Activated CD4-positive, alpha-beta memory T cell treated with anti-CD3 and anti-CD28 coated beads, Interleukin-2, amount 10 ng/mL, durations not matched to agents 7 days and 5 days (primary cell): Measurements from ENCODE around the gene ITGA1. TPM values are rescaled to one million over a fixed set of nuclear protein-coding genes. Genes with fewer than 3 reads are reported as not detected.

Experiments used
- CTCF ChIA-PET: fragments of 350-600 bp; sonication (Branson Sonifier 250); formaldehyde crosslinking; loops from one replicate; lab custom pipeline; 2021; ENCODE audit warnings: antibody characterized with exemption, inconsistent platforms; lab: Charles Lee
- POLR2A ChIA-PET: fragments of 350-600 bp; sonication (Branson Sonifier 250); formaldehyde crosslinking; loops from one replicate; lab custom pipeline; 2021; ENCODE audit warnings: antibody characterized with exemption; lab: Charles Lee
- DNase-seq: peaks from one replicate; pipeline ENCODE4 v3.0.0-alpha.2; 2020
- H3K27ac Mint-ChIP-seq: one replicate; pipeline ENCODE4 v1.8.0; 2021; ENCODE audit warnings: mild to moderate bottlenecking, mixed read lengths
- H3K27me3 Mint-ChIP-seq: one replicate; pipeline ENCODE4 v1.8.0; 2021; ENCODE audit warnings: mixed read lengths
- H3K36me3 Mint-ChIP-seq: one replicate; pipeline ENCODE4 v1.8.0; 2021; ENCODE audit warnings: low read depth, mixed read lengths
- H3K4me1 Mint-ChIP-seq: one replicate; pipeline ENCODE4 v1.8.0; 2021; ENCODE audit warnings: mixed read lengths
- H3K4me3 Mint-ChIP-seq: one replicate; pipeline ENCODE4 v1.8.0; 2021; ENCODE audit warnings: mild to moderate bottlenecking, mixed read lengths
- H3K9me3 Mint-ChIP-seq: one replicate; pipeline ENCODE4 v1.8.0; 2021; ENCODE audit warnings: mixed read lengths
- total RNA-seq, 2 experiments: library from RNA; stranded (reverse); gene quantifications; one replicate each; pipeline ENCODE4 v1.2.3, GENCODE V29; 2021

ITGA1 gene
- total RNA-seq, 2 experiments from 2014 or later = 4.9 to 8.0 TPM

DNA sequence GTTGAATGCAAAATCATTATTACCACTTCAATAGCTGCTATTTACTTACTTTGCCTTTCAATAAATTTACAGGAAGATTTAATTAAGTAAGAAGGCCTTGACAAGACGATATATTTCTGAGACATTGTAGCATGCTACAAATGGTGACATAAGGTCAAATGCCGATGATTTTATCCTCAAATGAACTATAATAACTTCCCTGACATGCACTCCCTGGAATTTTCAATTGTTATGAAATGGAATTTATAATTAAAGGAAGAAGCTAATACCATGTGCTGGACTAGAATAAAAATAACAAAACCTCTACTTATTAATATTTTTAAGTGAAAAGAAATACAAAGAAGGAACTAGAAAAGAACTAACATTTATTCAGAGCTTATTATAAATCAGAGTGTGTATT lies 30.2 kb upstream of the ITGA1 start:
- ChIA-PET POLR2A (interaction anchor here (1.2 kb wide), 1 partner anchor 18 kb away, joined by 3 read pairs; no protein-coding TSS in a partner anchor), CTCF (interaction anchor here (0.7 to 0.8 kb wide), 2 partner anchors 42 to 65 kb away, joined by 3 read pairs; no protein-coding TSS in a partner anchor)
- H3K36me3 Mint-ChIP-seq = peaks cover 4% of the 10 kb centered on the region
- no peak overlapping the region for H3K27ac Mint-ChIP-seq
- peaks cover 5% of the 10 kb centered on the region for H3K27me3 Mint-ChIP-seq
- H3K9me3 Mint-ChIP-seq = no peaks in the 10 kb centered on the region
- no peak for DNase-seq
- no peak overlapping the region for H3K4me3 Mint-ChIP-seq
- H3K4me1 Mint-ChIP-seq = no peaks in the 10 kb centered on the region

DNA sequence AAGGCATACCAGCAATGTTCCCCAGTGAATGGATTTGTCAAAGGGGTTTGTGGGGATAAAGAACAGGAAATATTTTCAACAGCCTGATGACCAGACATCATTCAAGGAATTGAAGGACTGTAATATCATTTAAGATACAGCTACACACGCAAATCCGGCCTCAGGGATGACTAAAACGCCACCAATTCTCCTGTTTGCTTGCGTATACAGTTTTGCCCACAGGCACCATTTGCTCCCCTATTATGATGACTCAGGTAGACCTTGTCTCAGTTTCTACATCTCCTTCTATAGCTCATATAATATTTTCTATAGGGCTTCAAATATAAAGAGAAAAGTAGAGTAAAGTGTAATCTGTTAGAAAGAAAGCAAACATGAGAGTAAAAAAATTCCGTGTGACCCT lies 29.7 kb upstream of the ITGA1 start:
- no peaks in the 10 kb centered on the region for H3K9me3 Mint-ChIP-seq
- no peak overlapping the region for H3K27ac Mint-ChIP-seq
- peaks cover 4% of the 10 kb centered on the region for H3K36me3 Mint-ChIP-seq
- peaks cover 5% of the 10 kb centered on the region for H3K27me3 Mint-ChIP-seq
- POLR2A ChIA-PET = interaction anchor here (1.2 kb wide), 1 partner anchor 17 kb away, joined by 3 read pairs; no protein-coding TSS in a partner anchor
- no peak for DNase-seq
- H3K4me1 Mint-ChIP-seq = no peaks in the 10 kb centered on the region
- no peak overlapping the region for H3K4me3 Mint-ChIP-seq
- CTCF ChIA-PET = interaction anchor here (0.7 to 0.8 kb wide), 2 partner anchors 41 to 65 kb away, joined by 3 read pairs; no protein-coding TSS in a partner anchor

DNA sequence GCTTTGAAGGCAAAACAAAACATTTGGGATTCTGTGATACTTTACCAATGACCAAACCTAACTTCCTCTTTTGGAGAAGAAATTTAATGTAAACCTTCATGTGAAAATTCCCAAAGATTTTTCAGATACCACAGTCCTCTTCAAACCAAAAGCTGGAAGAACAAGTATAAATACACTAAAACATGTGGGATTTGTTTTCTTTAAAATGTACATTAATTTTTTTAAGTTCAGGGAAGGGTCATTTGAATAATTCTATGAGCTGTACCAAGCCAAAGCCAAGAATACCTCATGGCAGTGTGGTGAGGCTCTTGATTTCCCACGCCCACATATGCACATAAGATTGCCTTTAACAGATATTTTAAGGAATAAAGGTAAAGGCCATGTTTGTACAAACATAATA lies 28.4 kb upstream of the ITGA1 start:
- no peak for DNase-seq
- H3K27me3 Mint-ChIP-seq = no peaks in the 10 kb centered on the region
- no peaks in the 10 kb centered on the region for H3K4me1 Mint-ChIP-seq
- ChIA-PET POLR2A (no interaction called here), CTCF (interaction anchor here (1.1 to 1.2 kb wide), 2 partner anchors 17 to 95 kb away, joined by 3 to 5 read pairs; no protein-coding TSS in a partner anchor)
- H3K36me3 Mint-ChIP-seq = peaks cover 4% of the 10 kb centered on the region
- H3K9me3 Mint-ChIP-seq = no peaks in the 10 kb centered on the region
- H3K27ac Mint-ChIP-seq = no peak overlapping the region
- no peak overlapping the region for H3K4me3 Mint-ChIP-seq

DNA sequence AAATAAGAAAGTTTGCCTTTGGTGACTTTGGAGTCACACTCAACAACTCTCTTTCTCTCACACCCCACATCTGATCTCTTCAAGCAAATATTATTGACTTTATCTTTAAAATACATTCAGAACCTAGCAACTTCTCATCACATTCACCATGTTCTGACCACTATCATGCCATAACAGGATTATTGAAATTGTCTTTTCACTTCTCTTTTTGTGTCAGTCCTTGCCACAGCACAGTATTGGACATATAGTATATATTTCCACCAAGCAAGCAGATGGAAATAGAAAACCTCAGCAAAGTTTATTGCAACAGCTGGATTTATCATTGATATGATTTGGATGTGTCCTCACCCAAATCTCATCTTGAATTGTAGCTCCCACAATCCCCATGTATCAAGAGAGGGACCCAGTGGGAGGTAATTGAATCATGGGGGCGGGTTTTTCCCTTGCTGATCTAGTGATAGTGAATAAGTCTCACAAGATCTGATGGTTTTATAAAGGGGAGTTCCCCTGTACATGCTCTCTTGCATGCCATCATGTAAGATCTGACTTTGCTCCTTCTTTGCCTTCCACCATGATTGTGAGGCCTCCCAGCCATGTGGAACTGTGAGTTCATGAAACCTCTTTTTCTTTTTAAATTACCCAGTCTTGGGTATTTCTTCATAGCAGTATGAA lies 26.9 kb upstream of the ITGA1 start:
- Mint-ChIP-seq H3K4me3 (no peak overlapping the region), H3K4me1 (no peaks in the 10 kb centered on the region), H3K27me3 (no peaks in the 10 kb centered on the region), H3K36me3 (peaks cover 4% of the 10 kb centered on the region), H3K9me3 (peaks cover 2% of the 10 kb centered on the region), H3K27ac (no peak overlapping the region)
- POLR2A ChIA-PET = no interaction called here
- DNase-seq = no peak
- CTCF ChIA-PET = no interaction called here

DNA sequence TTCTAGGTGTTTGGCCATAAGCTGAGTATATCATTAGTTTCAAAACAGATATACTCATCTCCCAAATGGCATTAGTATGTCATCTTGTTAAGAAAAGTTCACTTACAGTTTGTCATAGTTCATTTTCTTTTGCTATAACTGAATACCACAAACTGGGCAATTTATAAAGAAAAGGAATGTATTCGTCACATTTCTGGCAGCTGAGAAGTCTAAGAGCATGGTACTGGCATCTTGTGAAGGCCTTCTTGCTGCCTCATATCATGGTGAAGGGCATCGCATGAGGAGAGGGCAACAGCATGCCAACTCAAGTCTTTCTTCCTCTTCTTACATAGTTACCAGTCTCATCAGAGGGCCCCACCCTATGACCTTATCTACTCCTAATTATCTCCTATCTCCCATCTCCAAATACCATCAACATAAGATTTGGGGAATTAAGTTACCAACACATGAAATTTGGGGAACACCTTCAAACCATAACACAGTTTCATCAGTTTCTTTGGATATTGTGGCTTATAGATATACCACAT lies 20.4 kb upstream of the ITGA1 start:
- Mint-ChIP-seq H3K36me3 (peaks cover 3% of the 10 kb centered on the region), H3K27ac (no peak overlapping the region), H3K4me3 (no peak overlapping the region), H3K9me3 (peaks cover 2% of the 10 kb centered on the region), H3K4me1 (peaks cover 39% of the 10 kb centered on the region), H3K27me3 (no peaks in the 10 kb centered on the region)
- POLR2A ChIA-PET = no interaction called here
- DNase-seq = no peak
- CTCF ChIA-PET = no interaction called here

DNA sequence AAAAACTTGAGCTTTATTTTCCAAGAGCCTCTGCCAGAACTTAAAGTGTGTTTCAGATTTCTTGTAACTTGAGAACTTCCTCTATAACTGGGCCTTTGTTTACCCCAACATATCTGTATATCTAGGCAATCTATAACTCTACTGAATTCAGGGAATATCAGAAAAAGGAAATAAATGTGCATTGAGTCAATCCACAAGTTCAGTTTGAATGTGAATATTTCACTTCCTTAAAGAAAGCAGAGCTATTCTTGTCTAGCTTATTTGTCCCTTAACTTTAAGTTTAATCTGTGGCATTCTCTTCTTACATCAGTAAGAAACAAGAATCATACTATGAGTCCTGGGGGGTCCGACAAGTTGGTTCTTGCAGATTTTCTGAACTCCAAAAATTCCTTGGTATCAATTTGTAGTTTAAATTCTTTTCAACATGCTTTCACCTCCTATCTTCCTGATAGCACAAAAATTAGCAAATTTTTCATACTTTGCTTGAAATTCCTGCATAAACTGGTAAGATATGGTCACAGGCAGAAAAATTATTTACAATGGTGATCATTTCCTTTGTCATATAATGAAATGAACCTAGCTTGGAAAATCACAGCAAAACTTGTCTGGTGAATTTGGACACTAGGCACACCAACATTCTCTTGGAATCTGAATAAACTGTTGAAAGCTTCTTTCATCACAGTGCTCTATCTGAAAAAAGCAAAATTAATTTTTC lies 19.8 kb upstream of the ITGA1 start:
- no peak overlapping the region for H3K4me3 Mint-ChIP-seq
- no peak for DNase-seq
- ChIA-PET CTCF (no interaction called here), POLR2A (no interaction called here)
- peaks cover 7% of the 10 kb centered on the region for H3K36me3 Mint-ChIP-seq
- no peak overlapping the region for H3K27ac Mint-ChIP-seq
- peaks cover 2% of the 10 kb centered on the region for H3K9me3 Mint-ChIP-seq
- H3K4me1 Mint-ChIP-seq = peaks cover 46% of the 10 kb centered on the region
- peaks cover 4% of the 10 kb centered on the region for H3K27me3 Mint-ChIP-seq

DNA sequence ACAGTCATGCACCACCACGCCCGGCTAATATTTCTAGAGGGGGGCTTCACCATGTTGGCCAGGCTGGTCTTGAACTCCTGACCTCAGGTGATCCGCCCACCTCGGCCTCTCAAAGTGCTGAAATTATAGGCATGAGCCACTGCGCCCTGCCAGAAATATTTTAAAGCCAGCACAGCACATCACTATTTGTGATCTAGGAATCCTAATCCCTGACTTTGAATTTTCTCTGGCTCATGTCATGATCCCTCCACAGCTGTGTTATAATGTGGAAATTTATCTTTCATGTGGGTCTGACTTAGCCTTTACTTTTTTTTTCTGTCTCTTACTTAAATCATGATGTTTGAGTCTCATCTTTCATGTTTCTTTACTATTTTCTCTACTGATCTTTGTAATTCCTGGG lies 18.7 kb upstream of the ITGA1 start:
- POLR2A ChIA-PET = no interaction called here
- CTCF ChIA-PET = no interaction called here
- no peak for DNase-seq
- H3K9me3 Mint-ChIP-seq = peaks cover 2% of the 10 kb centered on the region
- peaks cover 8% of the 10 kb centered on the region for H3K36me3 Mint-ChIP-seq
- H3K4me1 Mint-ChIP-seq = peaks cover 54% of the 10 kb centered on the region
- H3K4me3 Mint-ChIP-seq = no peak overlapping the region
- no peak overlapping the region for H3K27ac Mint-ChIP-seq
- H3K27me3 Mint-ChIP-seq = peaks cover 8% of the 10 kb centered on the region

DNA sequence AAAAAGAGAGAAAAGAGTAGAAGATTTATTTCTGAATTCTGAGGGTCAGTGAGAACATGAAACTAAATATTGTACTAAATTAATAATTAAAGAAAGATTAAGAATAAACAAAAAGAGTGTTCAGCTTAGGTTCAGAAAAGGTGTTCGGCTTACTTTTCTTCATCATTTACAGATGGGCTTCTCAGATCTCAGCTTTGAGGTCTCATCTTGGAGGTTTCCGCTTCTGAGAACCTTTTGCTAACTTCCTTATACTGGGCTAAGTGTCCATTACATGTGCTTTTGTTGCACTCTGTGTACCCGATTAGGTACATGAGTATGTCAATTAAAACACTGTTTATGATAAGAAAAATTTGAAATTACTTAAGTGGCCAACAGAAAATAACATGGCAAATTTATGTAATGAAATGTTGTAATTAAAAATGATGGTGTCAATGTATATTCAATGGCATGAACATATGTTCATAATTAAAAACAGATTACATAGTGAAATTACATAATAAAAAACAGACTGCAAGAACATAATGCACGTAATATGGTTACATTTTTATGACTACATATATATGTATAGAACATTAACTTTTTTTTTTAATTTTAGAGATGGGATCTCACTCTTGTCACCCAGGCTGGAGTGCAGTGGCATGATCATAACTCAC lies 17.3 kb upstream of the ITGA1 start:
- no peaks in the 10 kb centered on the region for H3K9me3 Mint-ChIP-seq
- ChIA-PET POLR2A (no interaction called here), CTCF (no interaction called here)
- peaks cover 13% of the 10 kb centered on the region for H3K27me3 Mint-ChIP-seq
- H3K27ac Mint-ChIP-seq = no peak overlapping the region
- H3K36me3 Mint-ChIP-seq = peaks cover 8% of the 10 kb centered on the region
- DNase-seq = no peak
- peaks cover 62% of the 10 kb centered on the region for H3K4me1 Mint-ChIP-seq
- no peak overlapping the region for H3K4me3 Mint-ChIP-seq

DNA sequence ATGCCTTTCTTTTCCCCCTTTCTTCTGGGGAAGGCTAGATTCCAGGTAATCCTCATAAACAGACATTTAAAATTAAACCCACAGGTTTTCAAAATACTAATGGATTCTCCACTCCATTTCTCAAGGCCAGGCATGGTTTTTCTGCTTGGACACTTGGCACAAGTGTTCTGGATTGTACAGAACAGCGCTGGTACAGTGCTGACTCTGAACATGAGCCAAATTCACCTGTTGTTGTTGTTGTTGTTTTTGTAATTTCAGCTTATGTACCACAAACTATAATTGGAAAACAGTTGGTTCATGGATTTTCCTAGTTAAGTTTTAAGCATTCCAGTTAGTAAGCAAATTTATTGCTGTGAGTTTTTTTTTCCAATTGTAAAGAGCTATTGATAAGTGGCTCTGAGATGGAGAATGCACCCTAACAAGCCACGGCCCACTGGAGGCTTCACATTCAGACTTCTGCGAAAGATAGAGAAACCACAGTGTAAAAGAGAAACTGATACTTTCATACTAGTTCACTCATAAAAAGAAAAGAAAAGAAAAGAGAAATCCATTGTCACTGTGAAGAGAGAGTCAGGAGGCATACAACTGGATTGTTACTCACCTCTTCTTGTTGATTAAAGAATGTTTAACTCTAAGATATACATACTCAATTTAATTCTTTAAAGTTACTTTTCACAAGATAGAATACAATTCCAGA lies 16.2 kb upstream of the ITGA1 start:
- H3K36me3 Mint-ChIP-seq = peaks cover 8% of the 10 kb centered on the region
- H3K9me3 Mint-ChIP-seq = no peaks in the 10 kb centered on the region
- ChIA-PET POLR2A (interaction anchor here (0.6 to 1.0 kb wide), 4 partner anchors 16 to 29 kb away, joined by 3 to 6 read pairs (median 4); partner anchors contain the start of genes ITGA1 and PELO), CTCF (no interaction called here)
- H3K27me3 Mint-ChIP-seq = peaks cover 14% of the 10 kb centered on the region
- peak overlapping the region; percentile 33 for H3K4me3 Mint-ChIP-seq
- peak overlapping the region; percentile 67 for H3K27ac Mint-ChIP-seq
- peak; percentile 66 for DNase-seq
- H3K4me1 Mint-ChIP-seq = peaks cover 72% of the 10 kb centered on the region

DNA sequence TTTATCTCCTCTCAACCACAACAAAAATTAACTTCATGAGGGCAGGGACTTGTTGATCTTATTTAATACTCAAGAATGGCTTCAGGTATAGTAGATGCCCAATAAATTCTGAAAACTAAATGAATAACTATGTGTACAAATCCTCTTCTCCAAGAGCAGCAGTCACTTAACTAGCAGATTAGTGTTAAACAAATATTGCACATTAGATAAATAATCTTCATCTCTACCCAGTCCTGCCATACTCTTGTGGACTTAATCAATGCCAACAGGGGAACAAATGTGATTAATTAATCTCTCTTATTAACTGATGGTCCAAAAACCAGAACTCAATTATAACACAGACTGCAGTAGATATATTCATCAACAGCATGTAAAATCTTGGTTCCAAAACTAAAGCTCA lies 15.0 kb upstream of the ITGA1 start:
- Mint-ChIP-seq H3K27me3 (peaks cover 14% of the 10 kb centered on the region), H3K4me1 (peaks cover 66% of the 10 kb centered on the region), H3K4me3 (no peak overlapping the region), H3K36me3 (peaks cover 8% of the 10 kb centered on the region), H3K27ac (no peak overlapping the region), H3K9me3 (no peaks in the 10 kb centered on the region)
- CTCF ChIA-PET = interaction anchor here (0.8 kb wide), 1 partner anchor 27 kb away, joined by 3 read pairs; no protein-coding TSS in a partner anchor
- POLR2A ChIA-PET = no interaction called here
- no peak for DNase-seq

DNA sequence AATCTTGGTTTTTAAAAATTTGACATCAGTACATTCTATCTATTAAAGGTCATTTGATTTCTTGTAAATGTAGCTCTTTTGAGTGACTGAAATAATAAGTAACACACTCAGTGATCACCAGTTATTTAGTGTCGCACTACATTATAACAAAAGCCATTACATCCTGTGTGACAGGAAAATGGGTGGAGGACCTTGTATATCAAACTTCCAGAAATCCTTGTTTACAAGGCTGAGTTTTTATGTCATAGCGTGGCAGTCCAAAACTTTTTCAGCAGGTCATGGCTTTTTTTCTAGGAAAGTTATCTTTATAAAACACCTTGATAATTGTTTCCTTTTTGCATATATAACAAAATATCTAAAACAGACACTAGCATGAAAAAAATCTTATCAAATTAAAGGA lies 14.4 kb upstream of the ITGA1 start:
- no peaks in the 10 kb centered on the region for H3K9me3 Mint-ChIP-seq
- peaks cover 8% of the 10 kb centered on the region for H3K36me3 Mint-ChIP-seq
- peaks cover 14% of the 10 kb centered on the region for H3K27me3 Mint-ChIP-seq
- H3K4me1 Mint-ChIP-seq = peaks cover 60% of the 10 kb centered on the region
- H3K27ac Mint-ChIP-seq = no peak overlapping the region
- H3K4me3 Mint-ChIP-seq = no peak overlapping the region
- POLR2A ChIA-PET = no interaction called here
- DNase-seq = no peak
- CTCF ChIA-PET = interaction anchor here (0.8 kb wide), 1 partner anchor 26 kb away, joined by 3 read pairs; no protein-coding TSS in a partner anchor

DNA sequence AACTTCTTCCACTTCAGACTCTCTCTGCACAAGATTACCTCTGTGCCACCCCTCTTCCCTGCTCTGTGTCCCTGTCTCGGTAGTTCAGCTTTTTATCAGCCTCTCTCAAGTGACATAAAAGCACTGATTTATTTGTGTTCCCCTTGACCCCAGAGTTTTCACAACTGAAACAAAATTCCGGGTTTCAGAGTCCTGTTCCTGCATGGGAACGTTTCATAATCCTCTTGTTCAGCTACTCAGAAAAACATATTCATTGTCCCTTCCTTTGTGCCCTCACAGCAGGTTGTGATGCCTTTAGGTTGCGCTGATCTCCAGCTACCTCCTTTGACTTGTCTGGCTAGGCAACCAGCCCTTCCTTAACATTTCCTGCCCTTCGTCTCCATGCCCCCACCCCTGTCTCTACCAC lies 13.7 kb upstream of the ITGA1 start:
- Mint-ChIP-seq H3K27ac (no peak overlapping the region), H3K4me3 (no peak overlapping the region)
- DNase-seq = no peak

More for the DNA sequence above, 13.7 kb upstream of the ITGA1 start:
- Mint-ChIP-seq H3K27me3 (peaks cover 17% of the 10 kb centered on the region), H3K9me3 (no peaks in the 10 kb centered on the region), H3K36me3 (peaks cover 8% of the 10 kb centered on the region), H3K4me1 (peaks cover 57% of the 10 kb centered on the region)
- ChIA-PET POLR2A (interaction anchor here (1.0 kb wide), 1 partner anchor 48 kb away, joined by 3 read pairs; no protein-coding TSS in a partner anchor), CTCF (no interaction called here)
